SH-SY5Y (cell line): ENCODE measurements around the gene PIK3C3.

ENCODE experiments used
- GATA2 ChIP-seq: IDR thresholded peaks from 2 replicates; pipeline ENCODE4 v1.6.1; 2011; ENCODE audit warnings: mild to moderate bottlenecking, low read depth, low read length
- GATA3 ChIP-seq: IDR thresholded peaks from 2 replicates; pipeline ENCODE4 v1.6.1; 2011; ENCODE audit warnings: low read depth, mild to moderate bottlenecking, low read length, moderate library complexity

DNA sequence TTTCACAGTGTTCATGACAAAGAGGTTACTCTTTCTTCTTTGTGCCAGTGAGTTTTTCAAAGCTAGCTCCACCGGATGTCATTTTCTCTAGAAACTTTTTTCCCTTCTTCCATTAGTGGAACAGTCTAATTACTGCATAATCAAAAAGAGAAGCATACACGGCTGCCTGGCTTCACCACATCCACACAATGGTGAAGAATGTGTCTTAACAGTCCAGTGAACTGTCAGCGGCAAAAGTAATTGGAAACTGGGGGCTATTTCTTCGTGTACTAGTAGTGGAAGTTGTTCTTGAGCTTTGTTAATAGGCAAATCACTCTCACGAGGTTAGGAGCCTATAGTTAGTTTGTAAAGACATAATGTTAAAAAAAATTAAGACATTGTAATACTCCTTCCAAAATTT is 32.9 kb upstream of the PIK3C3 start:
- TF ChIP-seq GATA2 (no peak), GATA3 (no peak)
